ENCODE measurements around the gene EDC3. TPM values are rescaled to one million over a fixed set of nuclear protein-coding genes. Genes with fewer than 3 reads are reported as not detected.

EDC3 gene
- total and polyA plus RNA-seq, 2 experiments from 2014 or later, result 13.8 to 26.5 TPM

- Mint-ChIP-seq H3K36me3 (ENCODE audit: low read depth) (no peaks in the 10 kb centered on the region), H3K27me3 (ENCODE audit: insufficient read depth, low read depth, poor library complexity) (peaks cover 12% of the 10 kb centered on the region), H3K4me3 (no peak overlapping the region), H3K27ac (no peak overlapping the region), H3K4me1 (no peaks in the 10 kb centered on the region), H3K9me3 (no peaks in the 10 kb centered on the region)
- Histone ChIP-seq H3K4me2 (no peak overlapping the region), H3K27me3 (ENCODE audit: insufficient read depth) (peaks cover 10% of the 10 kb centered on the region; the same call in 1 of the 2 replicates), H3K9me2 (ENCODE audit: insufficient read depth) (no peaks in the 10 kb centered on the region), H3K36me3 (ENCODE audit: insufficient read depth) (no peaks in the 10 kb centered on the region), H4K20me1 (replicated peaks; ENCODE audit: insufficient read depth) (no peaks in the 10 kb centered on the region; the same call in 1 of the 2 replicates), H3K4me1 (ENCODE audit: insufficient read depth) (no peaks in the 10 kb centered on the region), H3K4me3 (no peak overlapping the region), H3K27ac (ENCODE audit: low read depth) (no peak overlapping the region), H3F3A (replicated peaks; ENCODE audit: low read depth) (no peaks in the 10 kb centered on the region), H2AFZ (no peak overlapping the region), H3K79me2 (replicated peaks; ENCODE audit: insufficient read depth) (no peaks in the 10 kb centered on the region)
- DNase-seq (ENCODE audit: low spot score) (no peak), ATAC-seq (no peak)
- TF ChIP-seq CTCF (conservative IDR thresholded peaks at IDR 0.05; ENCODE audit: low read depth in 2 of 2), result no peak
- no peak for TF ChIP-seq CREB1 (CRISPR knock-in tag; IDR thresholded peaks at IDR 0.05; ENCODE audit: low read depth)
- TF ChIP-seq ZNF462 (CRISPR knock-in tag; IDR thresholded peaks at IDR 0.05), result no peak
- no peak for TF ChIP-seq POLR2AphosphoS5 (IDR thresholded peaks at IDR 0.05; ENCODE audit: low read depth)
Observed at GRCh38 chr15:74608786-74609185, 87.0 kb downstream of the EDC3 start.

- peaks cover 7% of the 10 kb centered on the region for H3K27me3 Mint-ChIP-seq (ENCODE audit: insufficient read depth, low read depth, poor library complexity)
- Histone ChIP-seq H3K4me1 (ENCODE audit: insufficient read depth) (no peaks in the 10 kb centered on the region), H3K36me3 (ENCODE audit: insufficient read depth) (no peaks in the 10 kb centered on the region), H2AFZ (no peak overlapping the region), H3K4me2 (no peak overlapping the region), H3K27ac (ENCODE audit: low read depth) (no peak overlapping the region), H3K4me3 (no peak overlapping the region), H3K9me2 (ENCODE audit: insufficient read depth) (no peaks in the 10 kb centered on the region), H3K79me2 (replicated peaks; ENCODE audit: insufficient read depth) (no peaks in the 10 kb centered on the region), H4K20me1 (replicated peaks; ENCODE audit: insufficient read depth) (no peaks in the 10 kb centered on the region; the same call in 1 of the 2 replicates), H3F3A (replicated peaks; ENCODE audit: low read depth) (no peaks in the 10 kb centered on the region), H3K27me3 (ENCODE audit: insufficient read depth) (peaks cover 3% of the 10 kb centered on the region; the same call in 1 of the 2 replicates)
- no peak overlapping the region for H3K4me3 Mint-ChIP-seq
- no peaks in the 10 kb centered on the region for H3K36me3 Mint-ChIP-seq (ENCODE audit: low read depth)
- no peaks in the 10 kb centered on the region for H3K9me3 Mint-ChIP-seq
- H3K27ac Mint-ChIP-seq, result no peak overlapping the region
- DNase-seq (ENCODE audit: low spot score), result no peak
- no peak for ATAC-seq
- H3K4me1 Mint-ChIP-seq, result peaks cover 2% of the 10 kb centered on the region; the same call in 1 of the 3 replicates
- TF ChIP-seq STAT1 (IDR thresholded peaks at IDR 0.05; ENCODE audit: unreplicated experiment) (no peak), ZNF331 (CRISPR knock-in tag; IDR thresholded peaks at IDR 0.05; ENCODE audit: low read depth) (no peak), EZH2 (IDR thresholded peaks at IDR 0.05; ENCODE audit: low read depth, unreplicated experiment) (no peak), POLR2AphosphoS5 (IDR thresholded peaks at IDR 0.05; ENCODE audit: low read depth) (no peak), REST (IDR thresholded peaks at IDR 0.05; ENCODE audit: unreplicated experiment) (no peak)
Observed at GRCh38 chr15:74605795-74606150, 90.1 kb downstream of the EDC3 start.

All from GM23338 (cell line).